Tibial nerve (tissue), 3 donors: ENCODE data around the gene CALCOCO1.

ENCODE experiments used
- CTCF ChIP-seq, 5 experiments: fragments of 200-600 bp in 3 of 5; fragments of 450-650 bp in 2 of 5; sonication (generic) in 3 of 5; IDR thresholded peaks; one replicate each; pipeline ENCODE4 v1.5.1; 2016 to 2019; ENCODE audit warnings: antibody characterized with exemption in 5 of 5, mild to moderate bottlenecking in 3 of 5, moderate library complexity in 2 of 5
- POLR2A ChIP-seq, 2 donors: fragments of 450-650 bp; IDR thresholded peaks; one replicate each; pipeline ENCODE4 v1.6.1; 2017; ENCODE audit warnings: antibody characterized with exemption in 2 of 2, mild to moderate bottlenecking in 2 of 2, moderate library complexity in 2 of 2

DNA sequence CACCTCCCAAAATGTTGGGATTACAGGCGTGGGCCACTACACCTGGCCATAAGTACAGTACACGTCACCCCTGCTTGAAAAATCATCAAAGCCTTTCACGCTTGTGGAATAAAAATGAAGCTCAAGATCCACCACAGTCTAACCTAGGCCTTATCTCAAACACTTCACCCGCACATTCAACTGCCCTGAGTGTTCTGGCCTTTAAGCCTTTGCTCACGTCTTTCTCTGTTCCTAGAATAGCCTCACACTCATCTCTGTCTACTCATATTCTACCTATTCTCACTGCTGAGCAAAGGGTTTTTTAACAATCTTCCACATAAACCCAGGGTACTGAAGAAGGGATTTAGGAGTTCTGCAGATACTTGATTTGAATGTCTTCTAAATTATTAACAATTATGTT is 9.9 kb downstream of the CALCOCO1 start:
- no peak for TF ChIP-seq CTCF (IDR thresholded peaks at IDR 0.05)
- TF ChIP-seq POLR2A (IDR thresholded peaks at IDR 0.05): no peak
